Measurements from ENCODE around the gene MYCBP2.

Gene MYCBP2

GRCh38 chr13:77079902-77080413, 246.9 kb downstream of the MYCBP2 start:
- H3K4me3 ChIP-seq (ENCODE audit: low read depth, low read length), result no peak overlapping the region
- TF ChIP-seq, protein P1, sequence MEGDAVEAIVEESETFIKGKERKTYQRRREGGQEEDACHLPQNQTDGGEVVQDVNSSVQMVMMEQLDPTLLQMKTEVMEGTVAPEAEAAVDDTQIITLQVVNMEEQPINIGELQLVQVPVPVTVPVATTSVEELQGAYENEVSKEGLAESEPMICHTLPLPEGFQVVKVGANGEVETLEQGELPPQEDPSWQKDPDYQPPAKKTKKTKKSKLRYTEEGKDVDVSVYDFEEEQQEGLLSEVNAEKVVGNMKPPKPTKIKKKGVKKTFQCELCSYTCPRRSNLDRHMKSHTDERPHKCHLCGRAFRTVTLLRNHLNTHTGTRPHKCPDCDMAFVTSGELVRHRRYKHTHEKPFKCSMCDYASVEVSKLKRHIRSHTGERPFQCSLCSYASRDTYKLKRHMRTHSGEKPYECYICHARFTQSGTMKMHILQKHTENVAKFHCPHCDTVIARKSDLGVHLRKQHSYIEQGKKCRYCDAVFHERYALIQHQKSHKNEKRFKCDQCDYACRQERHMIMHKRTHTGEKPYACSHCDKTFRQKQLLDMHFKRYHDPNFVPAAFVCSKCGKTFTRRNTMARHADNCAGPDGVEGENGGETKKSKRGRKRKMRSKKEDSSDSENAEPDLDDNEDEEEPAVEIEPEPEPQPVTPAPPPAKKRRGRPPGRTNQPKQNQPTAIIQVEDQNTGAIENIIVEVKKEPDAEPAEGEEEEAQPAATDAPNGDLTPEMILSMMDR (IDR thresholded peaks at IDR 0.05; ENCODE audit: low read depth, low read length), result no peak

DNA sequence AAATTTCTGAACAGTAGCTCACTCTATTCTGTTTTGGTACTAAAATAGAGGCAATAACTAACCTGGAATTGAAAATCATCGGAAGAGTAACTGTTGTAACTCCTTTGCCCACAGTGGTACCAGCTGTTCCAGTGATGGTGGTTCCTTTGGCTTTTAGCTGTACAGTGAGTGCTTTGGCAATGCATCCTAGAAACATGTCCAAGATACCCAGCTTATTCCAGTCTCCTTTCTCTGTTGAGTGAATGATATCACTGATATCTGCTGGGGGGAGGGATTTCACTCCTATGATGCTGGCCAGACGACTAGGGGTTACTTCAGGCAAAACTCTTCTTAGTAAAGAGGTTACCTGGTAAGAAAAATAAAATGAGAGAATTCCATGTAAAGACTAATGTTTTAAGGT, 259.4 kb downstream of the MYCBP2 start:
- no peak overlapping the region for H3K4me3 ChIP-seq (ENCODE audit: low read depth, low read length)
- TF ChIP-seq, protein P1 (IDR thresholded peaks at IDR 0.05; ENCODE audit: low read depth, low read length), result no peak

- TF ChIP-seq, protein P1 (IDR thresholded peaks at IDR 0.05; ENCODE audit: low read depth, low read length), result no peak
- H3K4me3 ChIP-seq (ENCODE audit: low read depth, low read length), result no peak overlapping the region
These were observed 261.3 kb downstream of the MYCBP2 start for GRCh38 chr13:77065461-77066147.

GRCh38 chr13:77062097-77062496, 264.8 kb downstream of the MYCBP2 start:
- no peak overlapping the region for H3K4me3 ChIP-seq (ENCODE audit: low read depth, low read length)

GRCh38 chr13:77061362-77061761, 265.5 kb downstream of the MYCBP2 start:
- TF ChIP-seq, protein P1 (IDR thresholded peaks at IDR 0.05; ENCODE audit: low read depth, low read length), result no peak

More at GRCh38 chr13:77062097-77062496, 264.8 kb downstream of the MYCBP2 start:
- TF ChIP-seq, protein P1 (IDR thresholded peaks at IDR 0.05; ENCODE audit: low read depth, low read length), result no peak

DNA sequence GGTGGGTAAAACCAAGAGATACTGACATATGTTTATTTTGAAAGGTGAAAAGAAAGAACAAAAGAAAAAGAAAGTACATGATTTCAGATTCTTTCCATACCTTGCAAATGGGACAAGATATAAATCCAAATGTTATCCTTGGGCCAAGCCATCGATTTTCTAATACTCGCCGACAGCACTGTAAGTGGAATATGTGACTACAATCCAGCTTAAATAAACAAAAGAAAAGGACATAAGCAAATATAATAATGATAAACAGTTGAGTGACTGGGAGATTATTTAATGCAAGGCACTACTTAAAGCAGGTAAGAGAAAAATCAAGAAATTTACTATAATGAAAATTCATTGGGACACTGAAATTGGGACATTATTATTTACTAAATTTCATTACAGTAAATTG, 270.0 kb downstream of the MYCBP2 start:
- no peak overlapping the region for H3K4me3 ChIP-seq (ENCODE audit: low read depth, low read length)

More at GRCh38 chr13:77061362-77061761, 265.5 kb downstream of the MYCBP2 start:
- H3K4me3 ChIP-seq (ENCODE audit: low read depth, low read length), result no peak overlapping the region

GRCh38 chr13:77056382-77056781, 270.5 kb downstream of the MYCBP2 start:
- TF ChIP-seq, protein P1 (IDR thresholded peaks at IDR 0.05; ENCODE audit: low read depth, low read length), result no peak
- no peak overlapping the region for H3K4me3 ChIP-seq (ENCODE audit: low read depth, low read length)

More for the DNA sequence above, 270.0 kb downstream of the MYCBP2 start:
- TF ChIP-seq, protein P1 (IDR thresholded peaks at IDR 0.05; ENCODE audit: low read depth, low read length), result no peak

Data from WI38 (cell line).